ENCODE results near the gene LDHAL6A.
"Not testable (repeated sequence)": the region's sequence is repeated elsewhere in the genome, so short reads cannot be mapped to it uniquely, and the experiment has no call there.

Gene LDHAL6A

GRCh38 chr11:18455686-18456372 is at the start of gene LDHAL6A:
Gene LDHAL6A, plus strand, starts transcription at chr11:18455856. Its CDS starts 825 bp downstream, at chr11:18456681.
- peak; percentile 13 for DNase-seq

DNA sequence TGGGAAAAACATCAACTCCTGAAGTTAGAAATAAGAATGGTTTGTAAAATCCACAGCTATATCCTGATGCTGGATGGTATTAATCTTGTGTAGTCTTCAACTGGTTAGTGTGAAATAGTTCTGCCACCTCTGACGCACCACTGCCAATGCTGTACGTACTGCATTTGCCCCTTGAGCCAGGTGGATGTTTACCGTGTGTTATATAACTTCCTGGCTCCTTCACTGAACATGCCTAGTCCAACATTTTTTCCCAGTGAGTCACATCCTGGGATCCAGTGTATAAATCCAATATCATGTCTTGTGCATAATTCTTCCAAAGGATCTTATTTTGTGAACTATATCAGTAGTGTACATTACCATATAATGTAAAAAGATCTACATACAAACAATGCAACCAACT is 48.3 kb upstream of the LDHAL6A start:
- DNase-seq, result not testable (repeated sequence)

- DNase-seq, result no peak
These were observed 46.9 kb upstream of the LDHAL6A start for GRCh38 chr11:18408558-18409291.

DNA sequence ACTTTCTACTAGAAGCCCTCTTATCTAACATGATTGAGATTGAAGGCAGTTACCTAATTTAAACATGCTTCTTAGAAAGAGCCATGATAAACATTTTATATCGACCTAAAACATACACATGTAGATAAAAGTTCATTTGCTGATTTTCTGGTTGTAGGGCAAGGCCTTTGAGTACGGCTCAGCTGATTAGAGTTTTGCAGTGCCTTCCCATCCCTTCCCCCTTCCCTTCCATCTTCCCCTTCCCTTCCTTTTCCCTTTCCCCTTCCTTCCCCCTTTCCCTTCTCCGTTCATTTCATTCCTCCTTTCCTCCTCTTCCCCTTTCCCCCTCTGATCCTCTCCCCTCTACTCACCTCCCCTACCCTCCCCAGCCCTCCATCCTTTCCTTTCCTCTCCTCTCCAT is 39.2 kb upstream of the LDHAL6A start:
- DNase-seq, result no peak

DNA sequence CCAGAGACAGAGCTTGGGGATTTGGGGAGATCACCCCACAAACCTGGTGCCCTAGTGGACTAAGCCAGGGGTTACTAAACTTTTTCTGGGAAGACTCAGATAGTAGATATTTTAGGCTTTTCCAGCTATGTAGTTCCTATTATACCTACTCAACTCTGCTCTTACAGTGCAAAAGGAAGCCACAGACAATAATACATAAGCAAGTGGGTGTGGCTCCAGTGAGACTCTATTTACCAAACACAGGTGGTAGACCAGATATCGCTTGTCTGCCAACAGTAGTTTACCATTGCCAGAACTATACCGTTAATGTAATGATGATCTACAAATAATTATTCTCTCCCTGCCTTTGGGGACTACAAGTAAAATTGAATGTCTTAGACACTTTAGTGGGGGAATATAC is 36.6 kb upstream of the LDHAL6A start:
- DNase-seq, result no peak

DNA sequence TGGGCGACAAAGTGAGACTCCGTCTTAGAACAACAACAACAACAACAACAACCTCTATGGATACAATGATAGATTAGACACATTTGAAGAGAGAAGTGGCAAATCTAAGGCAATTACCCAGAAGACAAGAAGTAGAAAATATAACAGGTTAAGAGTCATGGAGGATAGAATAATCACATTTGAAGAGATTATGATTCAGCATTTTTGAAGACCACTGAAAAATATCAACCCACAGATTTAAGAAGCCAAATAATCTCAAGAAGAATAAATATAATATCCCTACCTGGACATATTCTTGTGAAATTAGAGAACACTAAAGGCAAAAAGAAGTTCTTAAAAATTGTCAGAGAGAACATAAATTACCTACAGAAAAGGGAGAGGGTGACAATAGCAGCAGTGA is 35.6 kb upstream of the LDHAL6A start:
- no peak for DNase-seq

DNA sequence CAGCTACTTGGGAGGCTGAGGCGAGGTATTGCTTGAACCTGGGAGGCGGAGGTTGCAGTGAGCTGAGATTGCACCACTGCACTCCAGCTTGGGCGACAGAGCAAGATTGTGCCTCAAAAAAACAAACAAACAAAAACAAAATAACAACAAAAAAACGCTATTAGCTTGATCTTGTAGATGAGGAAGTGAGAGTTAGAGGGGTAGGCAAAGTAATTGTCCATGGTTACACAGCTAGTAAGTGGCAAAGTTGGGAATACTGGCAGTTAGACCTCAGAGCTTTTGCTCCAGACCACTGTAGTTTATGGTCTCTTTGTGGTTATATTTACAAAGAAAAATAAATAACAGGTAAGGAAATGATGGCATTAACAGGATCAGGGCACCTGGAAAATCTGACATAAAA is 28.4 kb upstream of the LDHAL6A start:
- DNase-seq, result no peak

- DNase-seq, result no peak
These were observed 26.3 kb upstream of the LDHAL6A start for GRCh38 chr11:18429332-18429731.

GRCh38 chr11:18438691-18439090 is 17.0 kb upstream of the LDHAL6A start:
- DNase-seq, result no peak

GRCh38 chr11:18449251-18449650 is 6.4 kb upstream of the LDHAL6A start:
- no peak for DNase-seq

DNA sequence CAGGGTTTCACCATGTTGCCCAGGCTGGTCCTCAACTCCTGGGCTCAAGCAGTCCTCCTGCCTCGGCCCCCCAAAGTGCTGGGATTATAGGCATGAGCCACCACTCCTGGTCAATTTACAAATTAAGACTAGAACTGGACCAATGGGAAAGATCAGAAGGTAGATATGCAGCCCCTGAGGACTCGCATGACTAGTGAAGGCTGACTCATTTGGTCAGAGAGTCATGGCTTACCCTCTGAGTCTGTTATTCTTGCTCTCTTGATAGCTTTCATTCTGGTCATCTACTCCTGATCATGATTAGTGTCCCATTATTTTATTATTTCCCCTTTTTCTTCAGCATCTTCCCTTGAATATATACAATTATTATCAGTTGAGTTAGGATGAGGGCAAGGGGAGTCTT is 2.7 kb upstream of the LDHAL6A start:
- no peak for DNase-seq

DNA sequence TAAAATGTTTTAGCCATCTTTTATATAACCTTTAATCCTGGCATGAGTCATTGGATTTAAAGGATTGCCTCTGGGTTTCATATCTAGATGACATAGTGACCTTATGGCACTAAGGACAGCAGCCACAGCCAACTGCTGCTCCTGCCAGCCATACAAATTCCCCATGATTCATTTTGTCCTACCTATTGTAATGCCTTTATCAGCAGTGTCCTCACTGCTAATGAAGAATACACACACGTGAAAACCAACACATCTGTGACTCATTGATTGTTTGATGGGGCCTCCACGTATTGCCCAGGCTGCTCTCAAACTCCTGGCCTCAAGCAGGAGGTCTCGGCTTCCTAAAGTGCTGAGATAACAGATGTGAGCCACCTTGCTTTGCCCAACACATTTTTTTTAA is 1.8 kb downstream of the LDHAL6A start:
- no peak for DNase-seq

DNA sequence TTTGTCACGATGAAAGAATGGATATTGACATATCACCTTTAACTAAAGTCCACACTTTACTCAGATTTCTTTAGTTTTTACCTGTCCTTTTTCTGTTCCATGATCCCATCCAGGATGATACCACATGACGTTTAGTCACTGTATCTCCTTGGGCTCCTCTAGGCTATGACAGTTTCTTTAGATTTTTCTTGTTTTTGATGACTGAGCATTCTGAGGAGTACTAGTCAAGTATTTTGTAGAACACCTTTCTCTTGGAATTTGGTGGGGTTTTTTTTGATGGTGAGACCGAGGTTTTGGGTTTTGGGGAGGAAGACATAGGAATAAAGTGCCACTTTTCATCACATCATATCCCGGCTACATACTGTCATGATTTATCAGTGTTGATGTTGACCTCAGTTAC is 4.0 kb downstream of the LDHAL6A start:
- no peak for DNase-seq

DNA sequence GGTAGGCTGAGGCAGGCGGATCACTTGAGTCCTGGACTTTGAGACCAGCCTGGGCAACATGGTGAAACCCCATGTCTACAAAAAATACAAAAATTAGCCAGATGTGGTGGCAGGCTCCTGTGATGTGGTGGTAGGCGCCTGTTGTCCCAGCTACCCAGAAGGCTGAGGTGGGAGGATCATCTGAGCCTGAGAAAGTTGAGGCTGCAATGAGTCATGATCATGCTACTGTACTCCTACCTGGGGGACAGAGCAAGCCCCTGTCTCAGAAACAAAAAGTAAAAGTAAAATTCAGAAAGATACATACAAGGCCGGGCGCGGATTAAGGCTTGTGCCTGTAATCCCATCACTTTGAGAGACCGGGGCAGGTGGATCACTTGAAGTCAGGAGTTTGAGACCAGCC is 6.3 kb downstream of the LDHAL6A start:
- no peak for DNase-seq

- DNase-seq, result no peak
These were observed 7.8 kb downstream of the LDHAL6A start for GRCh38 chr11:18463439-18463838.

DNA sequence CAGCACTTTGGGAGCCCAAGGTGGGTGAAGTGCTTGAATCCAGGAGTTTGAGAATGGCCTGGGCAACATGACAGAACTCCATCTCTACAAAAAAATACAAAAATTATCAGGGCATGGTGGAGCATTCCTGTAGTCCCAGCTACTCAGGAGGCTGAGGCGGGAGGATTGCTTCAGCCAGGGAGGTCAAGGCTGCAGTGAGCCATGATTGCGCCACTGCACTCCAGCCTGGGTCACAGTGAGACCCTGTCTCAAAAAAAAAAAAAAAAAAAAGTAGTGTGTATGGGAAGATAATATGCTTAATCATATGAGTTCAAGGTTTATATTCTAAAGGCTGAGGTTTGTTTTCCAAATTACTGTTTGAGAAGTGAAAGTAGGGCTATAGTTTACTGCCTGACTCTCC is 10.7 kb downstream of the LDHAL6A start:
- no peak for DNase-seq

DNA sequence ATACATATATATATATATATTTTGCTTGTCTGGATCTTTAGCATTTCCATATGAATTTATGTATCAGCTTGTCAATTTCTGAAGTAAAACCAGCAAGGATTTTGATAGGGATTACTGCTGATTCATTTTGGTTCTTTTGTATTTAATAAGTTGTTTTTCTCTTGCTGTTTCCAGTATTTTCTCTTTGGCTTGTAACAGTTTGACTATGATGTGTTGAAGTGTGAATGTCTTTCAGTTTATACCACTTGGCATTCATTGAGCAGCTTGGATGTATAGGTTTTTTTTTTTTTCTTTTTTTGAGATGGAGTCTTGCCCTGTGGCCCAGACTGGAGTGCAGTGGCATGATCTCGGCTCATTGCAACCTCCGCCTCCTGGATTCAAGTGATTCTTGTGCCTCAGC is 12.4 kb downstream of the LDHAL6A start:
- no peak for DNase-seq

DNA sequence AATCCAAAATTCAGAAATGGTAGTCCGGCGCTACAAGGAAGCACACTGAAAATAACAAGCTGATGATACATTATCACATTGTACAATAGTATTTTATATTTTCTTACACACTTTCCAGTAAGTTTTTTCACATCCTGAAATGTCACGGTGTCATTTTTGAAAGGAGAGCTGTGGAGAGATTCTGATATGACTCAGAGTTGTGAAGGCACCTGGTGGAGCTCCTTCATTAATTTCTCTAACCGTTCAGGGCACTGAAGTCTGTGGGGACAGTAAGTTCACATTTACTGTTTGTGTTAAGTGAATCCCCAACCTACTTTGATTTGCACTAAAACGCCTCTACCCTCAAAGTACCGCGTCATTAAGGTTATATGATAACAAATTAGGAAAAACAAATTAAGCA is 13.3 kb downstream of the LDHAL6A start:
- no peak for DNase-seq

- DNase-seq, result no peak
These were observed 16.3 kb downstream of the LDHAL6A start for GRCh38 chr11:18471995-18472394.

- DNase-seq, result no peak
These were observed 16.9 kb downstream of the LDHAL6A start for GRCh38 chr11:18472587-18472986.

- no peak for DNase-seq
These were observed 23.4 kb downstream of the LDHAL6A start for GRCh38 chr11:18479063-18479462.

GRCh38 chr11:18485913-18486528 is 30.4 kb downstream of the LDHAL6A start:
- DNase-seq, result no peak

- DNase-seq, result no peak
These were observed 34.7 kb downstream of the LDHAL6A start for GRCh38 chr11:18490319-18490718.

All from activated naive CD4-positive, alpha-beta T cell treated with anti-CD3 and anti-CD28 coated beads, Interleukin-2, amount 50 U/mL, for 16 hours (primary cell).